Esophagus squamous epithelium (tissue), 4 donors: Measurements from ENCODE around the gene ACOT11.

Experiments used
- POLR2A ChIP-seq, 4 donors: fragments of 450-650 bp; IDR thresholded peaks; one replicate each; pipeline ENCODE4 v1.6.1; 2017; ENCODE audit warnings: antibody characterized with exemption in 4 of 4, mild to moderate bottlenecking in 4 of 4, moderate library complexity in 3 of 4
- TF ChIP-seq, protein P1 (sequence below), 6 experiments: fragments of 450-650 bp in 4 of 6; fragments of 200-600 bp in 2 of 6; sonication (generic) in 2 of 6; IDR thresholded peaks; one replicate each; pipeline ENCODE4 v1.5.1; 2016 to 2019; ENCODE audit warnings: antibody characterized with exemption in 6 of 6, mild to moderate bottlenecking in 4 of 6, moderate library complexity in 4 of 6

DNA sequence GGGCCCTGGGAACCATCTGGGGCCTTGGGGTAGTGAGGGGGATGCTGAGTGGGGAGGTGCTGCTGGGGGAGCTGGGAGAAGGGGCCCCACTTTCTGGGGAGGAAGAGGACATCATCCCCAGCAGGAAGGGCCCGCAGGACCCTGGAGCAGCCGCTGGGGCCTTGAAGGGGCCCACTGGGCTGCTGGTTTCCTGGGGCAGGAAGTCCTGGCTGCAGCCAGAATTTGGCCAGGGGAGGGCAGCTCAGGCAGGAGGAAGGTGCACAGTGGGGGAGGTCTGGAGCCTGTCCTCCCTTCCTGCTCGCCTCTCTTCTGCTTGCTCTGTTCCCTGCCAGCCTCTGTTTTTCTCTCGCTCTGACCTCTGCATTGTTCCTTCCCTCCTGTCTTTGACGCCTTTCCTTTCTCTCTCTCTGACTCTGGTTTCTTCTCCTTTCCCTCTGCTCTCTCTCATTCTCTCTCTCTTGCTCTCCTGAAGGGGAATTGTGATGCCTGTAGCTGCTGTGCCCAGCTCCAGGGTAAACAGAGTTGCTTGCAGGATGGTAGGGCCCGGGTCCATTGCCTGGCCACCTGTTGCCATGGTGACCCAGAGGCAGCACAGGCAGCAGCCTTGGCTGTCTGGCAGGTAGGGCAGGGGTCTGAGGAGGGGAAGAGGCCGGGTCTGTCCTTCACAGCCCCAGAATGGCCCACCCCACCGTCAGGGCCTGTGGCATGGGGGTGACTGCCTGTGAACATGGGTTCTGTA lies 23.9 kb downstream of the ACOT11 start:
- no peak for TF ChIP-seq POLR2A (IDR thresholded peaks at IDR 0.05)
- TF ChIP-seq, protein P1, sequence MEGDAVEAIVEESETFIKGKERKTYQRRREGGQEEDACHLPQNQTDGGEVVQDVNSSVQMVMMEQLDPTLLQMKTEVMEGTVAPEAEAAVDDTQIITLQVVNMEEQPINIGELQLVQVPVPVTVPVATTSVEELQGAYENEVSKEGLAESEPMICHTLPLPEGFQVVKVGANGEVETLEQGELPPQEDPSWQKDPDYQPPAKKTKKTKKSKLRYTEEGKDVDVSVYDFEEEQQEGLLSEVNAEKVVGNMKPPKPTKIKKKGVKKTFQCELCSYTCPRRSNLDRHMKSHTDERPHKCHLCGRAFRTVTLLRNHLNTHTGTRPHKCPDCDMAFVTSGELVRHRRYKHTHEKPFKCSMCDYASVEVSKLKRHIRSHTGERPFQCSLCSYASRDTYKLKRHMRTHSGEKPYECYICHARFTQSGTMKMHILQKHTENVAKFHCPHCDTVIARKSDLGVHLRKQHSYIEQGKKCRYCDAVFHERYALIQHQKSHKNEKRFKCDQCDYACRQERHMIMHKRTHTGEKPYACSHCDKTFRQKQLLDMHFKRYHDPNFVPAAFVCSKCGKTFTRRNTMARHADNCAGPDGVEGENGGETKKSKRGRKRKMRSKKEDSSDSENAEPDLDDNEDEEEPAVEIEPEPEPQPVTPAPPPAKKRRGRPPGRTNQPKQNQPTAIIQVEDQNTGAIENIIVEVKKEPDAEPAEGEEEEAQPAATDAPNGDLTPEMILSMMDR (IDR thresholded peaks at IDR 0.05) = no peak
